ENCODE data around the gene TMEM163. TPM values are rescaled to one million over a fixed set of nuclear protein-coding genes. Genes with fewer than 3 reads are reported as not detected.

The TMEM163 gene
- total RNA-seq, 4 donors from 2014 or later: not detected

DNA sequence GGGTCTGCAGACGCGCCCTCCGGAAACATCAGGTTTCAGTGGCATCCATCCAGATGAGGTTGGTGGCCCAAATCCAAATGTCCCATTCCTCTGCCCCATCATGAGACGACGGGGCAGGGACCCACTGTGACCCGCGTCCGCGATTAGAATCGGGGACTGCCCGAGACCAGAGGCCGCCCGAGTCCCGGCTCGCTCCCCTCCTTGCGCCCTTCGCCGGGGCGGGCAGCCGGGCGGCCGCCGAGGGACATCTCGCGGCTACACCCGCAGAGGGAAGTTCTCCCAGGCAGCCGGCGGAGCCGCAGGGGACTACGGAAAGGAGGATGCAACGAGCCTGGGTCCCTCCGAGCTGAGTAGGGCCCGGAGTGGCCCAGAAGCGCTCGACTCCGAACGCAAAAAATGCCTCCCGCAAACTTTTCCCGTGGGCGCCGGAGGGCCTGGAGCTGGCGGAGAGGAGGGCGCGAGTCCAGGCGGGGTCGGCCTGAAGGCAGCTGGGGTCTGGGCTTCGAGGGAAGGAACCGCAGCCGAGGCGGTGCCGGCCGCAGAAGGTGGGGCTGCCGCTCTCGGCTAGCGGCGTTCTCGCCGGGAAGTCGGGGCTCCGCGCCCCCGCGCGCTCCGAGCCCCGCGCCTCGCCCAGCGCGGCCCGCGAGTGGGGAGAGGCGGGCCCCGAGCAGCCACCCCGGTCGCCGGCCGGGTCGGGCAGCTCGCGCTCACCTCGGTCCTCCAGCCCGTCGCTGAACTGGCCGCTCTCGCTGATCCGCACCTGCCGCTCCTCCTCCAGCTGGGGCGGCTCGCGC lies 580 bp downstream of the TMEM163 start:
- Histone ChIP-seq H3K27me3 (peaks cover 0 to 77% of the 10 kb centered on the region in 2 donors), H3K9me3 (no peaks in the 10 kb centered on the region), H3K4me3 (peak overlapping the region in 3 of 4 donors; percentile 10 to 47 (median 39)), H3K27ac (no peak overlapping the region), H3K36me3 (no peaks in the 10 kb centered on the region), H3K4me1 (peaks cover 0 to 19% (median 5%) of the 10 kb centered on the region in 4 donors)
- no peak for DNase-seq (ENCODE audit: low spot score in 2 of 2)
- 1 to 2% methylated on average over 31 to 40 of the region's 91 CpGs for WGBS, 2 donors
- TF ChIP-seq EP300 (IDR thresholded peaks at IDR 0.05): no peak
- TF ChIP-seq POLR2A (IDR thresholded peaks at IDR 0.05): no peak
- TF ChIP-seq, protein P1, sequence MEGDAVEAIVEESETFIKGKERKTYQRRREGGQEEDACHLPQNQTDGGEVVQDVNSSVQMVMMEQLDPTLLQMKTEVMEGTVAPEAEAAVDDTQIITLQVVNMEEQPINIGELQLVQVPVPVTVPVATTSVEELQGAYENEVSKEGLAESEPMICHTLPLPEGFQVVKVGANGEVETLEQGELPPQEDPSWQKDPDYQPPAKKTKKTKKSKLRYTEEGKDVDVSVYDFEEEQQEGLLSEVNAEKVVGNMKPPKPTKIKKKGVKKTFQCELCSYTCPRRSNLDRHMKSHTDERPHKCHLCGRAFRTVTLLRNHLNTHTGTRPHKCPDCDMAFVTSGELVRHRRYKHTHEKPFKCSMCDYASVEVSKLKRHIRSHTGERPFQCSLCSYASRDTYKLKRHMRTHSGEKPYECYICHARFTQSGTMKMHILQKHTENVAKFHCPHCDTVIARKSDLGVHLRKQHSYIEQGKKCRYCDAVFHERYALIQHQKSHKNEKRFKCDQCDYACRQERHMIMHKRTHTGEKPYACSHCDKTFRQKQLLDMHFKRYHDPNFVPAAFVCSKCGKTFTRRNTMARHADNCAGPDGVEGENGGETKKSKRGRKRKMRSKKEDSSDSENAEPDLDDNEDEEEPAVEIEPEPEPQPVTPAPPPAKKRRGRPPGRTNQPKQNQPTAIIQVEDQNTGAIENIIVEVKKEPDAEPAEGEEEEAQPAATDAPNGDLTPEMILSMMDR (IDR thresholded peaks at IDR 0.05): no peak

DNA sequence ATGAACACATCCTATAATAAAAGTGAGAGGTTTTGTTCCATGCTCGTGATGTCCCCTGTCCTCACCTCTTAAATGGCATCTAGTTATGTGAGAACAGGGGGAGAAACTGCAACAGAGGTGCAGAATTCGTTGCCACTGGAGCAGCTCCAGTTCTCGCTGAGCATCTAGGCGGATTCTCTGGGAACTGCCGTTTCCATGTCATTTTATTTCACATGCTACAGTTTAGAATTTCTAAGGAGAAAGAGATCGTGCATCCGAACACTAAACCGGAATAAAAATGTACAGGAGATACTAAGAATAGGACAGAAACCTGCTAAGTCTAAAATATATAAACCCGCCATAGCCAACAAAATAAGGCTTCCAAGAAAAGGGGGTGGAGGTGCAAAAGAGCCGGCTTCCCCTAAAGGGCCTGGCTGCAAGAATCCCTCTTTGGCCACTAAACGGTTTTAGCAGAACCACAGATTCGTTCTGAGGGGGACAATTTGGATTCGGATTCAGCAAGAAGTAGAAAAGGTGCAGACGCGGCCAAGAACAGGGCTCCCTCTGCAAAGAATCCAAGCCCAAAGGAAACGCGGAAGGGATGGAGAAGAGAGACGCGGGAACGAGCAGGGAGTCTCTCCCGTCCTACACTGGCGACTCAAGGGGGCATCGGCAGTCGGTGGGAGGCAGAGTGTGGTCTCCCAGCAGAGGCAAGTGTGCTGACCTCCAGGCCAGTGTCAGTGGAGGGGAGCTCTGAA lies 1.3 kb downstream of the TMEM163 start:
- no peak overlapping the region for H3K27ac ChIP-seq
- TF ChIP-seq POLR2A (IDR thresholded peaks at IDR 0.05) (no peak), EP300 (IDR thresholded peaks at IDR 0.05) (no peak)
- TF ChIP-seq, protein P1 (IDR thresholded peaks at IDR 0.05): no peak
- no peak for DNase-seq (ENCODE audit: low spot score in 2 of 2)
- 17 to 23% methylated on average over 24 of the region's 24 CpGs for WGBS, 2 donors
- H3K4me1 ChIP-seq: peaks cover 0 to 19% (median 5%) of the 10 kb centered on the region in 4 donors
- peaks cover 0 to 72% of the 10 kb centered on the region in 2 donors for H3K27me3 ChIP-seq
- no peaks in the 10 kb centered on the region for H3K9me3 ChIP-seq
- no peaks in the 10 kb centered on the region for H3K36me3 ChIP-seq
- H3K4me3 ChIP-seq: peak overlapping the region in 2 of 4 donors; percentile 39 to 47

DNA sequence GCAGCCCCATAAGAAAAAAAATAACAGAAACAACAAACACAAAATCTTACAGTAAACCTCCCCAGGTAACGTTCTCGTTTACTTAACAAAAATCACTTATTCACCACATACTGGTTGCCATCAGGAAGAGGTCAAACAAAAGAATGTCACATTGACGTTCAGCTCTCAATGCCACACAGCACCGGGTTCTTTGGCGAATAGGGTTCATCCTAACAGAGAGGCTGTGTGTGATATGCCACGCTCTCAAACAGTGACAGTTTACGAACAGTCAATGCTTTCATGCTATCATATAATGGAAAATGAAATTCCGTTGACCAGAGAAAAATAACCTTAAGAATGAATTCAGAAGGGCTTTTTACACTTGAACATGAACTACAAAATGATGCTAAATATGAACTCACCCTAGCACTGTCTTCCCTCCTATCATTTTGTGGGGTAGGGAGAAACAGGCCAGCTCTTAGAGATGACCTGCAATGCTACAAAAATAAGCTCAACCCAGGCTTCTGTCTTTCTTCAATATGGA lies 2.0 kb downstream of the TMEM163 start:
- peaks cover 0 to 70% of the 10 kb centered on the region in 2 donors for H3K27me3 ChIP-seq
- H3K36me3 ChIP-seq: no peaks in the 10 kb centered on the region
- H3K4me3 ChIP-seq: no peak overlapping the region
- WGBS, 2 donors: 49 to 59% methylated on average over 8 of the region's 8 CpGs
- H3K9me3 ChIP-seq: no peaks in the 10 kb centered on the region
- TF ChIP-seq EP300 (IDR thresholded peaks at IDR 0.05) (no peak), POLR2A (IDR thresholded peaks at IDR 0.05) (no peak)
- TF ChIP-seq, protein P1 (IDR thresholded peaks at IDR 0.05): no peak
- no peak overlapping the region for H3K27ac ChIP-seq
- DNase-seq (ENCODE audit: low spot score in 2 of 2): no peak
- H3K4me1 ChIP-seq: peaks cover 0 to 19% (median 5%) of the 10 kb centered on the region in 4 donors

- Histone ChIP-seq H3K4me1 (peaks cover 0 to 19% (median 5%) of the 10 kb centered on the region in 4 donors), H3K27ac (no peak overlapping the region), H3K9me3 (no peaks in the 10 kb centered on the region), H3K27me3 (peaks cover 0 to 63% of the 10 kb centered on the region in 2 donors), H3K36me3 (no peaks in the 10 kb centered on the region), H3K4me3 (no peak overlapping the region)
- DNase-seq (ENCODE audit: low spot score in 2 of 2): no peak
- TF ChIP-seq EP300 (IDR thresholded peaks at IDR 0.05) (no peak), POLR2A (IDR thresholded peaks at IDR 0.05) (no peak)
- TF ChIP-seq, protein P1 (IDR thresholded peaks at IDR 0.05): no peak
- 73 to 80% methylated on average over 4 of the region's 4 CpGs for WGBS, 2 donors
Observed at GRCh38 chr2:134715932-134716643, 2.7 kb downstream of the TMEM163 start.
